Natural killer cell (primary cell): ENCODE data around the gene CH25H. TPM values are rescaled to one million over a fixed set of nuclear protein-coding genes. Genes with fewer than 3 reads are reported as not detected.
A peak's percentile ranks its signal among the peaks of the same experiment; 100 is the strongest.

Experiments used
- ATAC-seq, 3 donors: fragments of 150-1000 bp in 2 of 3; fragments of 200-7000 bp in 1 of 3; cut with Tn5 transposase; 1 replicate in 1 of 3; 2 replicates in 2 of 3; pipeline ENCODE4 v1.10.0; 2021; ENCODE audit warnings: mild to moderate bottlenecking in 2 of 3, moderate library complexity in 2 of 3
- DNase-seq, 2 donors: peaks; one replicate each; pipeline versions ENCODE4 v3.0.0 to v3.0.0-alpha.2; 2013 to 2021; ENCODE audit warnings: mixed read lengths in 1 of 2
- H3K27ac ChIP-seq: one replicate; pipeline ENCODE4 v1.5.1; 2013; ENCODE audit warnings: mild to moderate bottlenecking, low read length
- H3K27me3 ChIP-seq: one replicate; pipeline ENCODE4 v1.6.1; 2013; ENCODE audit warnings: low read length; ENCODE audit not compliant: control insufficient read depth, insufficient read depth
- H3K36me3 ChIP-seq: one replicate; pipeline ENCODE4 v1.6.1; 2013; ENCODE audit warnings: low read length; ENCODE audit not compliant: control insufficient read depth, insufficient read depth
- H3K4me1 ChIP-seq: one replicate; pipeline ENCODE4 v1.6.1; 2013; ENCODE audit warnings: low read length; ENCODE audit not compliant: control insufficient read depth, insufficient read depth
- H3K4me3 ChIP-seq: one replicate; pipeline ENCODE4 v1.5.1; 2013; ENCODE audit warnings: low read length
- H3K9me3 ChIP-seq: one replicate; pipeline ENCODE4 v1.6.1; 2013; ENCODE audit warnings: low read length; ENCODE audit not compliant: control insufficient read depth, insufficient read depth
- H3K27ac Mint-ChIP-seq, 2 donors: one replicate each; pipeline ENCODE4 v1.8.0; 2022; ENCODE audit warnings: mild to moderate bottlenecking in 2 of 2, mixed read lengths in 2 of 2, moderate library complexity in 1 of 2
- H3K27me3 Mint-ChIP-seq, 2 donors: one replicate each; pipeline ENCODE4 v1.8.0; 2022; ENCODE audit warnings: low read depth in 2 of 2, mixed read lengths in 2 of 2
- H3K36me3 Mint-ChIP-seq: one replicate; pipeline ENCODE4 v1.8.0; 2022; ENCODE audit warnings: mixed read lengths
- H3K4me1 Mint-ChIP-seq, 2 donors: one replicate each; pipeline ENCODE4 v1.8.0; 2022; ENCODE audit warnings: mixed read lengths in 2 of 2
- H3K4me3 Mint-ChIP-seq: one replicate; pipeline ENCODE4 v1.8.0; 2022; ENCODE audit warnings: mild to moderate bottlenecking, moderate library complexity, mixed read lengths
- H3K9me3 Mint-ChIP-seq, 2 donors: one replicate each; pipeline ENCODE4 v1.8.0; 2022; ENCODE audit warnings: mixed read lengths in 2 of 2
- CTCF ChIP-seq: fragments of 200-600 bp; IDR thresholded peaks from one replicate; pipeline ENCODE4 v1.8.0; 2022; ENCODE audit warnings: antibody characterized with exemption
- WGBS: methylation state at CpG from one replicate; pipeline ENCODE4 v1.1.7; 2013; ENCODE audit warnings: missing lambda C conversion rate; ENCODE audit not compliant: insufficient coverage; 5-methylcytosine and 5-hydroxymethylcytosine counted together
- intact Hi-C: fragments of 100-400 bp; cut with micrococcal nuclease; formaldehyde crosslinking; loops from one replicate; pipeline ENCODE4 v1.14.2; 2022
- total RNA-seq, 4 donors: library from RNA; stranded (reverse); fragments of 120-200 nt in 1 of 4; gene quantifications; one replicate each; pipeline versions ENCODE4 v1.2.3 to v1.2.4, GENCODE V29; 2013 to 2022

Gene CH25H
- total RNA-seq, 3 donors from 2014 or later (not counting 1 experiment from before 2014, with no cell fraction given), result 0.20 TPM; not detected in 2

- Histone ChIP-seq H3K36me3 (peaks cover 12% of the 10 kb centered on the region), H3K9me3 (no peaks in the 10 kb centered on the region), H3K27ac (no peak overlapping the region), H3K4me3 (no peak overlapping the region), H3K27me3 (peaks cover 38% of the 10 kb centered on the region), H3K4me1 (peaks cover 24% of the 10 kb centered on the region)
- Mint-ChIP-seq H3K4me1 (peaks cover 15 to 21% of the 10 kb centered on the region in 2 donors), H3K4me3 (no peak overlapping the region), H3K27me3 (peaks cover 35 to 44% of the 10 kb centered on the region in 2 donors), H3K27ac (no peak overlapping the region), H3K9me3 (no peaks in the 10 kb centered on the region), H3K36me3 (no peaks in the 10 kb centered on the region)
- 100% methylated on average over 2 of the region's 3 CpGs for WGBS
- no peak for TF ChIP-seq CTCF
- intact Hi-C loops, result no loop called here
- ATAC-seq (no peak), DNase-seq (no peak)
These were observed 3.8 kb upstream of the CH25H start for GRCh38 chr10:89210794-89211425.

DNA sequence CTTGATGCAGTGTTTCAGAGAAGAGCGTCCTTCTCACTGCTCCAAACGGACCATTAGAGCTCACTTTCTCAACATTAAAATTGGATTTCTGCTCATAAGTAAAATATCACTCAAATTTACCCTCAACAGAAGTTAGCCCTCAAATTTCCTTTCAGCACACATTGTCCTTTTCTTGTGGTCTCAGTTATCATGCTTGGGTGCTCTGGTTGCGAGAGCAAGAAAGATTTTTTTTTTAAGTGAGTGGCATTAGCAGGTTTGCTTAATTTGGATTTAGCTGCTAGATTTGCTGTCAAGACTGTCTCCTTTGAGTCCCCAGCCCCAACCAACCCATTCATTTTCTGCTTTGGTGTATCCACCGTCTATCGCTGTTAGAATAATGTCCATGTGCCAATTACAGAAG is 2.6 kb upstream of the CH25H start:
- Histone ChIP-seq H3K9me3 (no peaks in the 10 kb centered on the region), H3K27ac (no peak overlapping the region), H3K4me3 (no peak overlapping the region), H3K36me3 (peaks cover 6% of the 10 kb centered on the region), H3K27me3 (peaks cover 40% of the 10 kb centered on the region), H3K4me1 (peaks cover 24% of the 10 kb centered on the region)
- DNase-seq, result no peak
- H3K27me3 Mint-ChIP-seq, result peaks cover 40 to 52% of the 10 kb centered on the region in 2 donors
- no peak for TF ChIP-seq CTCF
- H3K27ac Mint-ChIP-seq, result no peak overlapping the region
- intact Hi-C loops, result no loop called here
- H3K9me3 Mint-ChIP-seq, result no peaks in the 10 kb centered on the region
- no peak for ATAC-seq
- 71% methylated on average over 5 of the region's 5 CpGs for WGBS
- peak overlapping the region; percentile 17 for H3K4me3 Mint-ChIP-seq
- H3K36me3 Mint-ChIP-seq, result no peaks in the 10 kb centered on the region
- peaks cover 15 to 21% of the 10 kb centered on the region in 2 donors for H3K4me1 Mint-ChIP-seq

- H3K9me3 ChIP-seq, result no peaks in the 10 kb centered on the region
- Mint-ChIP-seq H3K27me3 (peaks cover 40 to 52% of the 10 kb centered on the region in 2 donors), H3K27ac (peak overlapping the region in 1 of 2 donors; percentile 13), H3K36me3 (no peaks in the 10 kb centered on the region), H3K9me3 (no peaks in the 10 kb centered on the region), H3K4me3 (peak overlapping the region; percentile 89), H3K4me1 (peaks cover 15 to 17% of the 10 kb centered on the region in 2 donors)
- no peaks in the 10 kb centered on the region for H3K36me3 ChIP-seq
- peak in 1 of 2 donors; percentile 21 for DNase-seq
- WGBS, result 7% methylated on average over 60 of the region's 60 CpGs
- peak overlapping the region; percentile 35 for H3K4me3 ChIP-seq
- ATAC-seq, result peak; percentile 41 to 46 (median 45)
- H3K27me3 ChIP-seq, result peaks cover 40% of the 10 kb centered on the region
- no peak overlapping the region for H3K27ac ChIP-seq
- intact Hi-C loops, result no loop called here
- peaks cover 24% of the 10 kb centered on the region for H3K4me1 ChIP-seq
- no peak for TF ChIP-seq CTCF
These were observed 859 bp upstream of the CH25H start for GRCh38 chr10:89207801-89208551.
